Upper lobe of right lung (tissue), 1 donor: ENCODE results near the gene GMDS. TPM values are rescaled to one million over a fixed set of nuclear protein-coding genes. Genes with fewer than 3 reads are reported as not detected.

Source experiments
- ATAC-seq: fragments of 200-7000 bp; cut with Tn5 transposase; one replicate; pipeline ENCODE4 v1.9.1; 2020; ENCODE audit warnings: mild to moderate bottlenecking, moderate library complexity
- DNase-seq: peaks from one replicate; pipeline ENCODE4 v3.0.0-alpha.2; 2020
- H3K27ac ChIP-seq: fragments of 200-600 bp; one replicate; pipeline ENCODE4 v1.8.0; 2022
- H3K27me3 ChIP-seq: fragments of 200-600 bp; one replicate; pipeline ENCODE4 v1.8.0; 2022; ENCODE audit warnings: mild to moderate bottlenecking
- H3K36me3 ChIP-seq: fragments of 200-600 bp; one replicate; pipeline ENCODE4 v1.8.0; 2022
- H3K4me1 ChIP-seq: fragments of 200-600 bp; one replicate; pipeline ENCODE4 v1.8.0; 2022
- H3K4me3 ChIP-seq: fragments of 200-600 bp; one replicate; pipeline ENCODE4 v1.8.0; 2022; ENCODE audit warnings: mild to moderate bottlenecking
- H3K9me3 ChIP-seq: fragments of 200-600 bp; one replicate; pipeline ENCODE4 v1.8.0; 2022
- intact Hi-C: fragments of 100-400 bp; cut with DNase I; formaldehyde crosslinking; loops from one replicate; pipeline ENCODE4 v1.11.0; 2022
- total RNA-seq: library from RNA; stranded (reverse); fragmentation: NEBNext Ultra II Directional; extraction: Animal tissue kit (Norgen Biotek cat#: 25700); gene quantifications from one replicate; pipeline ENCODE4 v1.2.1, GENCODE V29; 2021
- TF ChIP-seq, protein P1 (sequence below): fragments of 200-600 bp; IDR thresholded peaks from one replicate; pipeline ENCODE4 v1.8.0; 2022; ENCODE audit warnings: antibody characterized with exemption
- donor health status: DM: no; HTN: yes; CAD: no; lungs with severe emphysema.

The GMDS gene
- total RNA-seq, 1 donor from 2014 or later, result 12.2 TPM

DNA sequence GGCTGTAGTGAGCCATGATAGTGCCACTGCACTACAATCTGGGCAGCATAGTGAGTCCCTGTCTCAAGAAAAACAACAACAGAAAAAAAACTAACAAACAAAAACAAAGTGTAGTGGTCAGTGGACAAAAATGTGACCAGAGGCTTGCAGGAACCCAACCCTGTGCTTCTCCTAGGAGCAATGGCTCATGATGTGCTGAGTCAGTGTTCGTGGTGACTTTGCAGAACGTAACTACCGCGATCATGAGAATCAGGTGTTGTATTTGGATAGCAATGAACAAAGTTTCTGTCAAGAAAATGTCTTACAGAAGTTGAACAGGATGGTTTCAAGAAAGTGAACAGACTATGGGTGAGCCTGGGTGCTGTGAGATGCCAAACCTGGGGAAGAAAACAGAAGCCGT is 654.2 kb downstream of the GMDS start:
- Histone ChIP-seq H3K9me3 (no peaks in the 10 kb centered on the region), H3K27ac (no peak overlapping the region), H3K4me3 (no peak overlapping the region), H3K4me1 (peaks cover 4% of the 10 kb centered on the region), H3K27me3 (peaks cover 15% of the 10 kb centered on the region), H3K36me3 (no peaks in the 10 kb centered on the region)
- DNase-seq, result no peak
- intact Hi-C loops, result loop anchor here (10.0 kb wide), 1 partner anchor 1044 kb away; no protein-coding TSS in a partner anchor
- no peak for ATAC-seq
- TF ChIP-seq, protein P1, sequence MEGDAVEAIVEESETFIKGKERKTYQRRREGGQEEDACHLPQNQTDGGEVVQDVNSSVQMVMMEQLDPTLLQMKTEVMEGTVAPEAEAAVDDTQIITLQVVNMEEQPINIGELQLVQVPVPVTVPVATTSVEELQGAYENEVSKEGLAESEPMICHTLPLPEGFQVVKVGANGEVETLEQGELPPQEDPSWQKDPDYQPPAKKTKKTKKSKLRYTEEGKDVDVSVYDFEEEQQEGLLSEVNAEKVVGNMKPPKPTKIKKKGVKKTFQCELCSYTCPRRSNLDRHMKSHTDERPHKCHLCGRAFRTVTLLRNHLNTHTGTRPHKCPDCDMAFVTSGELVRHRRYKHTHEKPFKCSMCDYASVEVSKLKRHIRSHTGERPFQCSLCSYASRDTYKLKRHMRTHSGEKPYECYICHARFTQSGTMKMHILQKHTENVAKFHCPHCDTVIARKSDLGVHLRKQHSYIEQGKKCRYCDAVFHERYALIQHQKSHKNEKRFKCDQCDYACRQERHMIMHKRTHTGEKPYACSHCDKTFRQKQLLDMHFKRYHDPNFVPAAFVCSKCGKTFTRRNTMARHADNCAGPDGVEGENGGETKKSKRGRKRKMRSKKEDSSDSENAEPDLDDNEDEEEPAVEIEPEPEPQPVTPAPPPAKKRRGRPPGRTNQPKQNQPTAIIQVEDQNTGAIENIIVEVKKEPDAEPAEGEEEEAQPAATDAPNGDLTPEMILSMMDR, result no peak

DNA sequence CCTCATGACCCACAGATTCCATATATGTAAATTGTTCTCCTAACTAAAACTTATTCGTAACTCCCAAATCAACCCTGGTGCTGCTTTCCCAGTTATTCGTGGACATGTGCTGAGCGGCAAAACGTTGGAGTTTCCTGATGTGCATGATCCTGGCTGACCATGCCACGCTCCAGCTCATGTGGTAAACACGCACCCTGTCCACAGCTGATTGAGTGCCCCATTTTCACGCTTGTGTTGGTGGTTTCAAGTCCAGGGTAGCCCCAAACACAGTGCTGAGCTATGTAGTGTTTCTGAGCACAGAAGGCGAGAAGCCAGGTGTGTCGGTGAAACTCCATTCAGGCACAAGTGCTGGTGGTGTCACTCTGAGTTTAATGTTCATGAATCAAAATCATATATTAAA is 654.8 kb downstream of the GMDS start:
- H3K27me3 ChIP-seq, result peaks cover 14% of the 10 kb centered on the region
- no peak overlapping the region for H3K27ac ChIP-seq
- no peaks in the 10 kb centered on the region for H3K36me3 ChIP-seq
- intact Hi-C loops, result loop anchor here (10.0 kb wide), 1 partner anchor 1044 kb away; no protein-coding TSS in a partner anchor
- H3K4me1 ChIP-seq, result no peaks in the 10 kb centered on the region
- DNase-seq (no peak), ATAC-seq (no peak)
- H3K9me3 ChIP-seq, result no peaks in the 10 kb centered on the region
- TF ChIP-seq, protein P1, result no peak
- no peak overlapping the region for H3K4me3 ChIP-seq

DNA sequence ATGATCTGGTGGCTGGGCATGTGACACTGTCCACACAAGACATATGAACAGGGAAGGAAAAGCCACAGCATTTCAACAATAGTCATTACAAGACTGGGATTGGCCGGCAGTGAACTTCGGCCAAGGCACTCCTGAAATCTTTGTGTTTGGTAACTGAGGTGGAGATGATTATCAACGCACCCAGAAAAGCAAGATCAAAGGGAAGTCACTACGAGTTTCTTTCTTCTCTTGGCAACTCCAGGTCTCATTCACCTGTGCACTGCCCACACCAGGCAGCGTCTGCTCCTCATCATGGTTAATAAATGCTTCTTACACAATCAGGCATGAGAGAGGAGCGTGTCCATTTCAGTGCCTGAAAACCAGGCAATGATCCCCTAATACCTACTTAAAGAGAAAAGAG is 656.2 kb downstream of the GMDS start:
- Histone ChIP-seq H3K36me3 (no peaks in the 10 kb centered on the region), H3K27me3 (no peaks in the 10 kb centered on the region), H3K4me3 (no peak overlapping the region), H3K4me1 (no peaks in the 10 kb centered on the region), H3K9me3 (no peaks in the 10 kb centered on the region), H3K27ac (no peak overlapping the region)
- ATAC-seq (no peak), DNase-seq (no peak)
- TF ChIP-seq, protein P1, result no peak
- intact Hi-C loops, result no loop called here

DNA sequence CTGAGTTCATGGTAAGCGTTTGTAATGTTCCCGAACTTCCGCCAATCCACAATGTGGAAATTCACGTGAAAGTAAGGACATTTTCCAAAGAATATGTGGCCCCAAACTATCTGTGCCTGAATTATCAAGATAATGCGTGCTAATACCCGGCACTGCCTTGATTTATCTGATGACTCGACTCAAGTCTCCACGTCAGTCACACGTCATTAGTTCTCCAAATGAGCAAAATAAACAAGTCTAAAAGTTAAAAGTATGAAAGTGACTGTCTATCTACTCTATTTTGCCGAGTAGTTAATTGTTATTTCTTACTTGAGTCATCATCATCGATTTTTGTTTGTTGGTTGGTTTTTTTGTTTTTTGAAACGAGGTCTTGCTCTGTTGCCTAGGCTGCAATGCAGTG is 657.4 kb downstream of the GMDS start:
- H3K4me3 ChIP-seq, result no peak overlapping the region
- no peaks in the 10 kb centered on the region for H3K4me1 ChIP-seq
- H3K27me3 ChIP-seq, result no peaks in the 10 kb centered on the region
- no peaks in the 10 kb centered on the region for H3K36me3 ChIP-seq
- no peak overlapping the region for H3K27ac ChIP-seq
- H3K9me3 ChIP-seq, result no peaks in the 10 kb centered on the region
- no peak for ATAC-seq
- intact Hi-C loops, result no loop called here
- TF ChIP-seq, protein P1, result no peak
- no peak for DNase-seq

DNA sequence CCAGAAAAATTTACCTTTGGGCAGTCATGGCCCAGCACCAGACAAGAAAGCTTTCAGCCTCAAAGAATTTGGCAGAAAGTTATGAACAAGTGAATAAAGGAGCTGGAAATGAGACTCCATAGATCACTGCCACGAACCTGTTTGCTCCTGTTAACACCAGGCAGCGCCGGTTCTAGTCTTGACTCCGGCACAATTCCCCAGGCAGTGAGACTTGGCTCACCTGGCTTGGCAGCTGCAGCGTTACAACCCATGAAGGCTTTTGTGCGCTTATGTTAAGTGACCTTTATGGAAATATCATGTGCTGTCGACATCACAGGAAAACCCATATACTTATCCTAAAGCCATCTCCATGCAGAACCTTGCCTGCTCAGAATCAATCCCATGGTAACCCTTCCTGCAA is 657.9 kb downstream of the GMDS start:
- intact Hi-C loops, result no loop called here
- H3K27me3 ChIP-seq, result no peaks in the 10 kb centered on the region
- TF ChIP-seq, protein P1, result no peak
- ATAC-seq, result no peak
- no peaks in the 10 kb centered on the region for H3K4me1 ChIP-seq
- no peak overlapping the region for H3K27ac ChIP-seq
- H3K4me3 ChIP-seq, result no peak overlapping the region
- no peaks in the 10 kb centered on the region for H3K36me3 ChIP-seq
- no peaks in the 10 kb centered on the region for H3K9me3 ChIP-seq
- DNase-seq, result no peak

DNA sequence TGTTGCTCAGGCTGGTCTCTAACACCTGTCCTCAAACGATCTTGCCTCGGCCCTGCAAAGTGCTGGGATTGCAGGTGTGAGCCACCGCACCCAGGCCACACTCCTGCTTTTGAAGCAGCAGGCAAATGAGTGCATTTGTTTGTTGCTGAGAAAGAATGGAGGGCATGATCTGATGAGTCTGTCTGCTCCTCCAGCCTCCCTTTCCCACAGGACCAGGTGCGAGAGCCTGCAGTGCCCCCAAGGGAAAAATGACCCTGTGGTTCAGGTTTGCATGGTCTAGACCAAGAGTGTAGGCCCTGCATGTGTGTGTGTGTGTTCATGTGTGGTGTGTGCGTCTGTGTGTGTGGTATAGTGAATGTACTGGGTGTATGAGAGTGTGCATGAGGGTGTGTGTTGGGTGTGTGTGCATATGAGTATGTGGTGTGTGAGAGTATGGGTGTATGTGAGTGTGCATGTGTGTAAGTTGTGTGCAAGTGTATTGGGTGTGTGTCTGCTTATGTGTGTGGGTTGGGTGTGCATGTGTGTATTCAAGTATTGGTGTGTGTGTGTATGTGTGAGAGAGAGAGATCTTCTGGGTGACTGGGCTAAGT is 658.4 kb downstream of the GMDS start:
- Histone ChIP-seq H3K9me3 (no peaks in the 10 kb centered on the region), H3K27me3 (no peaks in the 10 kb centered on the region), H3K27ac (no peak overlapping the region), H3K36me3 (no peaks in the 10 kb centered on the region), H3K4me1 (no peaks in the 10 kb centered on the region), H3K4me3 (no peak overlapping the region)
- ATAC-seq (no peak), DNase-seq (no peak)
- intact Hi-C loops, result no loop called here
- TF ChIP-seq, protein P1, result no peak
